ENCODE results near the gene MAPK8IP3.

Gene MAPK8IP3

GRCh38 chr16:1772908-1773702 is 67.1 kb downstream of the MAPK8IP3 start, which contains the start of gene MRPS34:
MRPS34 (minus strand) TSS chr16:1773134; CDS start chr16:1773119, 15 bp downstream.
- peak; percentile 44 to 69 for DNase-seq (ENCODE audit: extremely low read depth in 1 of 2, low read depth in 1 of 2)

GRCh38 chr16:1773703-1774447 is 67.9 kb downstream of the MAPK8IP3 start:
- DNase-seq (ENCODE audit: extremely low read depth in 1 of 2, low read depth in 1 of 2): no peak

DNA sequence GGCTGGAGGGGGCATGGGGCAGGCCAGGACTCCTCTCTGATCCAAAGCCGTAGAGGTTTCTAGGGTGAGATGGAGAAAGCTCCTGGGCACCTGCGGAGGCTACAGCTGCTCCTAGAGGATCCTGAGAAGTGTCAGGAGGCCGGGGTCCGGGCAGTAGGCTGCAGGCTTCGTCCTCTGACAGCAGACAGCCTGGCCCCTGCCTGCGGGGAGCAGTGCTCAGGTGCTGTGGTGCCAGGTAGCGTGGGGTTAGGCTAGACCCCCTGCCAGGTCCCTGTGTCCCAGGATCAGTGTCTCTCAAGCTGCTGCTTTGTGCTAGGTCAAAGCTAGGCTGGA is 68.4 kb downstream of the MAPK8IP3 start:
- no peak for DNase-seq (ENCODE audit: extremely low read depth in 1 of 2, low read depth in 1 of 2)

- DNase-seq (ENCODE audit: extremely low read depth in 1 of 2, low read depth in 1 of 2): no peak
These were observed 69.2 kb downstream of the MAPK8IP3 start for GRCh38 chr16:1775006-1775845.

GRCh38 chr16:1775846-1776671 is 70.1 kb downstream of the MAPK8IP3 start:
- no peak for DNase-seq (ENCODE audit: extremely low read depth in 1 of 2, low read depth in 1 of 2)

- no peak for DNase-seq (ENCODE audit: extremely low read depth in 1 of 2, low read depth in 1 of 2)
These were observed 70.6 kb downstream of the MAPK8IP3 start for GRCh38 chr16:1776672-1776955.

DNA sequence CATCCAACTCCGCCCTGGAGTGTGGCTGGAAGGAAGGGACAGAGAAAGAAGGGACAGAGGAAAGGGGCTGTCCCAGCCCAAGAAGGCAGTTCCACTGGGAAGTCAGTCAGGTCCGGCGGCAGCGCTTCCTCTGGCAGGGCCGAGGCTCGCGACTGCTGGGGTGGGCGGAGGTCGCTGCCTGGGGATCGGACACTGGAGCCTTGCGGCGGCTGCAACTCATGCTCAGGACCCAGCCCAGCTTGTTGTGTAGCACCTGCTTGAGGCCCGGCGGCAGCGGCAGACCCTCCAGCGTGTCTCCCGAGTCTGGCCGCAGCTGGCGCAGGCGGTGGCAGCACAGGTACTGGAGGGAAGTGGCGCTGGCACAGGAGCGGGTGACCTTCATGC is 71.0 kb downstream of the MAPK8IP3 start:
- DNase-seq (ENCODE audit: extremely low read depth in 1 of 2, low read depth in 1 of 2): no peak

GRCh38 chr16:1777375-1778199 is 71.6 kb downstream of the MAPK8IP3 start:
- no peak for DNase-seq (ENCODE audit: extremely low read depth in 1 of 2, low read depth in 1 of 2)

GRCh38 chr16:1778200-1779179 is 72.5 kb downstream of the MAPK8IP3 start:
- DNase-seq (ENCODE audit: extremely low read depth in 1 of 2, low read depth in 1 of 2): no peak

- DNase-seq (ENCODE audit: extremely low read depth in 1 of 2, low read depth in 1 of 2): no peak
These were observed 73.3 kb downstream of the MAPK8IP3 start for GRCh38 chr16:1779234-1779701.

- no peak for DNase-seq (ENCODE audit: extremely low read depth in 1 of 2, low read depth in 1 of 2)
These were observed 74.0 kb downstream of the MAPK8IP3 start for GRCh38 chr16:1779741-1780676.

DNA sequence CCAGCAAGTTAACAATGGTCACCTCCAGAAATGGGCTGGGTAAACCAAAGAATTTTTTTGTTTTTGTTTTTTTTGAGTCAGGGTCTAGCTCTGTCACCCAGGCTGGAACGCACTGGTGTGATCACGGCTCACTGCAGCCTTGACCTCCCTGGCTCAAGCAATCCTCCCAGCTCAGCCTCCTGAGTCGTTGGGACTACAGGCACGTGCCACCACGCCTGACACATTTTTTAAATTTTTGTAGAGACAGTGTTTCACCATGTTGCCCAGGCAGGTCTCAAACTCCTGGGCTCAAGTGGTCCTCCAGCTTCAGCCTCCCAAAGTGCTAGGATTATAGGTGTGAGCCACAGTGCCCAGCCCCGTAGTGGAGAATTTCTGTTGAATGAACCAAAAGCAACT is 74.7 kb downstream of the MAPK8IP3 start:
- no peak for DNase-seq (ENCODE audit: extremely low read depth in 1 of 2, low read depth in 1 of 2)

DNA sequence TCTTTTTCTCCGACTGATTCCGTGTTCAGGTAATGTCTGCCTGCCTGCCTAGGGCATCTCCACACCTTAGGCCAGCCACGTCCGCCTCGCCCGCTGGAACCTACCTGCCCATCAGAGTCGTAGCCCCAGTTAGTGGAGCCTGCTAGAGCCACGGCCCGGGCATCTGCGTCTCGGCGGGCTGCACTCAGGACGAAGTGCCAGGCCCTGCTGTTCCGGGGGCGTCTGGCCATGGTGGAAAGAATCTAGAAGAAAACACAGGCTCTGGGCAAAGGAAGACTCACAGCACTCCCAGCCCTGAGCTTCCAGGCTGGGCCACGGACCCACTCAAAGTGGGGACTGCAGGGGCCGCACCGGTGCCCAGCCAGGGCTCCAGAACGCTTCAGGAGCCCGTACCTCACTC is 75.3 kb downstream of the MAPK8IP3 start:
- no peak for DNase-seq (ENCODE audit: extremely low read depth in 1 of 2, low read depth in 1 of 2)

- no peak for DNase-seq (ENCODE audit: extremely low read depth in 1 of 2, low read depth in 1 of 2)
These were observed 75.9 kb downstream of the MAPK8IP3 start for GRCh38 chr16:1781758-1782407.

GRCh38 chr16:1782408-1783264 is 76.6 kb downstream of the MAPK8IP3 start, which contains the start of the genes NUBP2 and SPSB3:
NUBP2 (plus strand) TSS chr16:1782960; CDS start chr16:1783021, 61 bp downstream.
SPSB3 (minus strand) TSS chr16:1782571; CDS start chr16:1781483, 1,088 bp downstream.
- DNase-seq (ENCODE audit: extremely low read depth in 1 of 2, low read depth in 1 of 2): peak; percentile 94
